LNCaP clone FGC (cell line): ENCODE data around the gene KIAA1958.

Source experiments
- DNase-seq: peaks from one replicate; pipeline ENCODE4 v3.0.0-alpha.2; 2011; ENCODE audit warnings: low read depth
- H3K4me3 ChIP-seq: 2 replicates; pipeline ENCODE4 v1.5.1; 2011; ENCODE audit warnings: mild to moderate bottlenecking, low read depth, low read length, control low read depth
- TF ChIP-seq, protein P1 (sequence below): IDR thresholded peaks from 2 replicates; pipeline ENCODE4 v1.5.1; 2012; ENCODE audit warnings: mild to moderate bottlenecking; ENCODE audit not compliant: control insufficient read depth, insufficient read depth; ENCODE audit errors: extremely low read depth

KIAA1958 gene

DNA sequence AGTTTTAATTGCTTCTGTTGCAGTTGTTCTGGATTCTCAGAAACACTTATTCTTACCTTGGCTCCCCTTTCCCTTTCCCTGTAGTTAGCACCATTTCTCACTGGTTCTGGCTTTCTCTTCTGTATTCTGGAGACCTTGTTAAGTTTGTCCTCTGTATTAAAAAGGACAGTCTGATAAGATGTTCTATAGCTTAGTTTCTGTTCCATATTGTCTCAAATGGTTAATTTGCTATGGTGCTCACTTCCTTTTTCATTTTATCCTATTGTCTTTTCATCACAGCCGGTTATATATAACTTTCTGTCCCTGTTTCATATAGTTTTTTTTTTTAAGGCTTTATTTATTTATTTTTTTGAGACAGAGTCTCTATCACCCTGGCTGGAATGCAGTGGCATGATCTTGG lies 41.4 kb upstream of the KIAA1958 start:
- H3K4me3 ChIP-seq: no peak overlapping the region
- DNase-seq: no peak
- TF ChIP-seq, protein P1, sequence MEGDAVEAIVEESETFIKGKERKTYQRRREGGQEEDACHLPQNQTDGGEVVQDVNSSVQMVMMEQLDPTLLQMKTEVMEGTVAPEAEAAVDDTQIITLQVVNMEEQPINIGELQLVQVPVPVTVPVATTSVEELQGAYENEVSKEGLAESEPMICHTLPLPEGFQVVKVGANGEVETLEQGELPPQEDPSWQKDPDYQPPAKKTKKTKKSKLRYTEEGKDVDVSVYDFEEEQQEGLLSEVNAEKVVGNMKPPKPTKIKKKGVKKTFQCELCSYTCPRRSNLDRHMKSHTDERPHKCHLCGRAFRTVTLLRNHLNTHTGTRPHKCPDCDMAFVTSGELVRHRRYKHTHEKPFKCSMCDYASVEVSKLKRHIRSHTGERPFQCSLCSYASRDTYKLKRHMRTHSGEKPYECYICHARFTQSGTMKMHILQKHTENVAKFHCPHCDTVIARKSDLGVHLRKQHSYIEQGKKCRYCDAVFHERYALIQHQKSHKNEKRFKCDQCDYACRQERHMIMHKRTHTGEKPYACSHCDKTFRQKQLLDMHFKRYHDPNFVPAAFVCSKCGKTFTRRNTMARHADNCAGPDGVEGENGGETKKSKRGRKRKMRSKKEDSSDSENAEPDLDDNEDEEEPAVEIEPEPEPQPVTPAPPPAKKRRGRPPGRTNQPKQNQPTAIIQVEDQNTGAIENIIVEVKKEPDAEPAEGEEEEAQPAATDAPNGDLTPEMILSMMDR: no peak

GRCh38 chr9:112446080-112446479 lies 40.5 kb upstream of the KIAA1958 start:
- TF ChIP-seq, protein P1: no peak
- no peak overlapping the region for H3K4me3 ChIP-seq
- no peak for DNase-seq

DNA sequence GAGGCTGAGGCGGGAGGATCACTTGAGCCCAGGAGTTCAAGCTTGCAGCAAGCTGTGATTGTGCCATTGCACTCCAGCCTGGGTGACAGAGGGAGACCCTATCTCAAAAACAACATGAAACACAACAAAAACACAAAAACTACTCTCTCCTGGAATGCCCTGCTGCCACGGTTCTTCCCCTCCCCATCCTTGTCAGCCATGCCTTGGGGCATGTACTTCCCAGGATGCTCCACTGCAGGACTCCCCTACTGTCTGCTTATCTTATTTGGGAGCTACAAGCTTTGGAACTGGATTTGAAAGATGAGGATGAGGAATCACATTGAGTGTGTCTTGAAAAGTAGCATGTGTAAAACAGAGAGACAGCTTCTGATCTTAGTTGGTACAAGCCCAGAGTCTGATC lies 40.1 kb upstream of the KIAA1958 start:
- no peak for DNase-seq
- TF ChIP-seq, protein P1: no peak

GRCh38 chr9:112447283-112447761 lies 39.3 kb upstream of the KIAA1958 start:
- H3K4me3 ChIP-seq: no peak overlapping the region
- DNase-seq: no peak
- TF ChIP-seq, protein P1: no peak

More for the DNA sequence above, 40.1 kb upstream of the KIAA1958 start:
- no peak overlapping the region for H3K4me3 ChIP-seq

GRCh38 chr9:112462855-112463254 lies 23.8 kb upstream of the KIAA1958 start:
- no peak for DNase-seq
- H3K4me3 ChIP-seq: no peak overlapping the region
- TF ChIP-seq, protein P1: no peak

DNA sequence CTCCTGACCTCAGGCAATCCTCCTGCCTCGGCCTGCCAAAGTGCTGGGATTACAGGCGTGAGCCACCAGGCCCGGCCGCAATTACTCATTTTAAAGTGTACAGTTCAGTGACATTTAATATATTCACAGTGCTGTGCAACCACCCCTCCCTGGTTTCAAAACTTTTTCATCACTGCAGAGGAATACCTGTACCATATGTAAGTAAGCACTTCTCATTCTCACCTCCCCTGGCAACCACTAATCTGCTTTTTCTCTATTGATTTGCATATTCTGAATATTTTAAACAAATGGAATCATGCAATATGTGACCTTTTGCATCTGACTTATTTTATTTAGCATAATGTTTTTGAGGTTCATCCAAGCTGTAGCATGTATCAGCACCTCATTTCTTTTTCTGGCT lies 21.3 kb upstream of the KIAA1958 start:
- TF ChIP-seq, protein P1: no peak
- no peak for DNase-seq
- no peak overlapping the region for H3K4me3 ChIP-seq

DNA sequence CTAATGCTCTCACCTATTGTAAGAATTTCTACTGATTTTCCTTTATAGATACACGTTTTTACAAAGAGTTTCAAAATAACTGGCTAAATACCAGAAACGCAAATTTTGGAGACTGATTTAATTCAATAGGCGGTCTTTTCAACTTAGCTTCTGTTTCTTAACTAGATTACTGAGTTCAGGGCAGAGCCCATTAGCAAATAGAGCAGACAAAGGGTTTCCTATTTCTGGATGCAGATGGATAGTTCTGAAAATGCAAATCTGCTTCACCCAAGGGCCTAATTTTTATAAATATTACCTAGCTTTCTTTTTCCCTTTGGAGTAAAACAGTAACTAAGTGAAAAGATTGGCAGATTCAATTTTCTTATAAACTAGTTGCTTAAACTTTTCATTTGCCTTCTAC lies 13.6 kb upstream of the KIAA1958 start:
- no peak for DNase-seq
- no peak overlapping the region for H3K4me3 ChIP-seq

More for the DNA sequence above, 13.6 kb upstream of the KIAA1958 start:
- TF ChIP-seq, protein P1: no peak
